ENCODE data around the gene IL36B.

IL36B gene

GRCh38 chr2:113053666-113054065 lies 999 bp upstream of the IL36B start:
- Histone ChIP-seq H3K27me3 (ENCODE audit: control insufficient read depth, insufficient read depth, low read length) (peaks cover 3% of the 10 kb centered on the region; the same call in 1 of the 2 replicates), H3K9me3 (ENCODE audit: control insufficient read depth, insufficient read depth, low read depth, low read length) (peaks cover 51% of the 10 kb centered on the region)

DNA sequence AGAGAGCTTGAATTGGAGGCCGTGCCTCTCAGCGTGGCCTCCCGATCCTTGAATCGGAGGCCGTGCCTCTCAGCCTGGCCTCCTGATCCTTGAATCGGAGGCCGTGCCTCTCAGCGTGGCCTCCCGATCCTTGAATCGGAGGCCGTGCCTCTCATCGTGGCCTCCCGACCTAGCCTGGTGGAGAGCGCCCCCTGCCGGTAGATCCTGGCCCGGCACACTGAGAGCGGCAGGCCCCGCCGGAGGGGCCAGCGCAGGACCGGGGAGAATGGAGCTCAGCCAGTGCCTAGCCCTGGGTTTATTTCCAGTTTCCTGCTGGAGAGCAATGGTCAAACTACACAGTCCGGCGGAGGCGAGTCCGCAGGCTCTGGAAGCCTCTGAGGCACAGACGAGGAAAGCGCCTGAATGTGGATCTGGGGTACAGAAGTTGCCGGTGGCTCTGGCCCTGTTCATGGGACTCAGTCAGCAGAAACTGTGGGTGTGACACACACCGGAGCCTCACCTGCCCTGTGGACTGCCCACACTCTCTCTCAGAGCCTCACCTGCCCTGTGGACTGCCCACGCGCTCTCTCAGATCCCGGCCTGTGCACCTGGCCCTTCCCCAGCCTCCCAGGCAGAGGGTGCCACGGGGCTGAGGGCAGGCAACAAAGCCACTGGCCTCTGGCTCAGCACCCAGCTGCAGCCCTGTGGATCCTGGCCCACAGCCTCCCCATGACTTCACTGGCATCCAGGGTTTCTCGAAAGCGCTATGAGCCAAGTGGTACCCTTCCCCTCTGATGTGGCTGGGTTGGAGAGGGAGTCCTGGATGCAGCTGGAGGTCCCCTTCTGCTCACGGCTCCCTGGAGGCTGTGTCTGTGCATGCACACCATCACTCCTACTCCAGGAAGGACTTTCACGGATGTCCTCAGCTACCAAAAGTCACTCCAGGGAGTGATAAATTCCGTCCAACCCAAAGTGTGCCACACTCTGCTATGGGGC lies 1.5 kb downstream of the IL36B start:
- H3K27ac ChIP-seq (ENCODE audit: low read depth, low read length) = no peak overlapping the region
- no peaks in the 10 kb centered on the region for H3K4me1 ChIP-seq (ENCODE audit: control insufficient read depth, insufficient read depth, low read length)
- H3K9me3 ChIP-seq (ENCODE audit: control insufficient read depth, insufficient read depth, low read depth, low read length) = peaks cover 45% of the 10 kb centered on the region
- no peak overlapping the region for H3K9ac ChIP-seq (ENCODE audit: low read length)
- no peak overlapping the region for H3K4me3 ChIP-seq (ENCODE audit: low read depth, low read length)
- H3K27me3 ChIP-seq (ENCODE audit: control insufficient read depth, insufficient read depth, low read length) = no peaks in the 10 kb centered on the region
- H3K36me3 ChIP-seq (ENCODE audit: control insufficient read depth, insufficient read depth, low read length) = no peaks in the 10 kb centered on the region

More at GRCh38 chr2:113053666-113054065, 999 bp upstream of the IL36B start:
- Histone ChIP-seq H3K27ac (ENCODE audit: low read depth, low read length) (no peak overlapping the region), H3K36me3 (ENCODE audit: control insufficient read depth, insufficient read depth, low read length) (no peaks in the 10 kb centered on the region), H3K4me3 (ENCODE audit: low read depth, low read length) (no peak overlapping the region), H3K9ac (ENCODE audit: low read length) (no peak overlapping the region), H3K4me1 (ENCODE audit: control insufficient read depth, insufficient read depth, low read length) (no peaks in the 10 kb centered on the region)

DNA sequence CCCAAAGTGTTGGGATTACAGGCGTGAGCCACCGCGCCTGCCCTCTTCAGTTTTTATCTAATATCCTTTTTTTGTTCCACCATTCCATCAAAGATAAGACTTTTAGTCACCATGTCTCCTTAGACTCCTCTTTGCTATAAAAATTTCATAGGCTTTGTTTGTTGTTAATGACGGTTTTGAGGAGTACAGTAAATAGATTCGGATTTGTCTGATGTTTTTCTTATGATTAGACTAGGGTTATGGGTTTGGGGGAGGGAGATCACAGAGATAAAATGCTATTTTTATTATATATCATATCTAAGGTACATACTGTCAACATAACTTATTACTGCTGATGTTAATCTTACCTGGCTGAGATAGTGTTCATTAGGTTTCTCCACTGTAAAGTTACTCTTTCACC lies 6.2 kb downstream of the IL36B start:
- peaks cover 13% of the 10 kb centered on the region; the same call in 1 of the 2 replicates for H3K9me3 ChIP-seq (ENCODE audit: control insufficient read depth, insufficient read depth, low read depth, low read length)
- no peaks in the 10 kb centered on the region for H3K27me3 ChIP-seq (ENCODE audit: control insufficient read depth, insufficient read depth, low read length)
- no peaks in the 10 kb centered on the region for H3K4me1 ChIP-seq (ENCODE audit: control insufficient read depth, insufficient read depth, low read length)
- H3K4me3 ChIP-seq (ENCODE audit: low read depth, low read length) = no peak overlapping the region
- H3K36me3 ChIP-seq (ENCODE audit: control insufficient read depth, insufficient read depth, low read length) = no peaks in the 10 kb centered on the region
- H3K9ac ChIP-seq (ENCODE audit: low read length) = no peak overlapping the region
- no peak overlapping the region for H3K27ac ChIP-seq (ENCODE audit: low read depth, low read length)

- Histone ChIP-seq H3K4me1 (ENCODE audit: control insufficient read depth, insufficient read depth, low read length) (no peaks in the 10 kb centered on the region), H3K4me3 (ENCODE audit: low read depth, low read length) (no peak overlapping the region), H3K36me3 (ENCODE audit: control insufficient read depth, insufficient read depth, low read length) (no peaks in the 10 kb centered on the region), H3K27me3 (ENCODE audit: control insufficient read depth, insufficient read depth, low read length) (peaks cover 4% of the 10 kb centered on the region; the same call in 1 of the 2 replicates), H3K27ac (ENCODE audit: low read depth, low read length) (no peak overlapping the region), H3K9ac (ENCODE audit: low read length) (no peak overlapping the region), H3K9me3 (ENCODE audit: control insufficient read depth, insufficient read depth, low read depth, low read length) (no peaks in the 10 kb centered on the region)
These were observed 10.8 kb downstream of the IL36B start for GRCh38 chr2:113041871-113042270.

DNA sequence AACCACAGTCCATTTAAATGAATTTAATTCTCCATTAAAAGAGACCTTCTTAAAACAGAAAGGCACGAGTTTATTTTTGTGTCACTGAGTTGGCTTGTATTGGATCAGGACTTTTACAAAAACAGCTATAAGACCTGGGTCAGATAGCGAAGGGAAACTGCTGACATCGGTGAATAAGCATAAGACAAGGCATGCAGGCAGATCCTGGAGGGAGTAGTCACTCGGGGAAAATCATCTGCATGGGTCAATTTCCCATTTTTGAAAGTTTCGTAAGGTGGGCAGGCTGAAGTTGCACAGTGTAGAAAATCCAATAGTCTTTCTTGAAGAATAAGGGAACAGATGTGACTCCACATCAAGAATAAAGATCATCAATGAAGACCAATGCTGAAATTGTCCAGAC lies 12.9 kb downstream of the IL36B start:
- H3K4me3 ChIP-seq (ENCODE audit: low read depth, low read length) = no peak overlapping the region
- no peaks in the 10 kb centered on the region for H3K36me3 ChIP-seq (ENCODE audit: control insufficient read depth, insufficient read depth, low read length)
- no peaks in the 10 kb centered on the region for H3K9me3 ChIP-seq (ENCODE audit: control insufficient read depth, insufficient read depth, low read depth, low read length)
- H3K4me1 ChIP-seq (ENCODE audit: control insufficient read depth, insufficient read depth, low read length) = no peaks in the 10 kb centered on the region
- no peak overlapping the region for H3K9ac ChIP-seq (ENCODE audit: low read length)
- peaks cover 4% of the 10 kb centered on the region; the same call in 1 of the 2 replicates for H3K27me3 ChIP-seq (ENCODE audit: control insufficient read depth, insufficient read depth, low read length)
- H3K27ac ChIP-seq (ENCODE audit: low read depth, low read length) = no peak overlapping the region

DNA sequence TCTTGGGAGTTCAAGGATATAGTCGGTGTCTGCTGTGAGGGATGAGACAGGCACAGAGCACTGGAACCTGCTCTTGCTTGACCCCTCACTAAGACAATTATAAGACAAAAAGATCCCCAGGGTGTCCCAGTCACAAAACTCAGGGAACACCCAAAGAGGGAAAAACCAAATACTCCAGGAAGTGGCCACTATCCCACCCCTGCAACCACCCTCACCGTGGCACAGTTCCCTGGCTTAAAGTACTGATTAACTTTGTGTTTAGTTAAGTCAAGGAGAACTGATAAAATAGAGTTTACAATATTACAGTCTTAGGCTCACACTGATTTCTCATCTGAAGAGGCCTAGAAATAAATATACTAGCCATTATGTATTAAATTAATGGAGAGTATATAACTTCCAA lies 13.5 kb downstream of the IL36B start:
- H3K4me3 ChIP-seq (ENCODE audit: low read depth, low read length) = no peak overlapping the region

GRCh38 chr2:113038291-113038690 lies 14.4 kb downstream of the IL36B start:
- peaks cover 4% of the 10 kb centered on the region; the same call in 1 of the 2 replicates for H3K27me3 ChIP-seq (ENCODE audit: control insufficient read depth, insufficient read depth, low read length)
- no peak overlapping the region for H3K9ac ChIP-seq (ENCODE audit: low read length)
- H3K27ac ChIP-seq (ENCODE audit: low read depth, low read length) = no peak overlapping the region
- H3K4me1 ChIP-seq (ENCODE audit: control insufficient read depth, insufficient read depth, low read length) = no peaks in the 10 kb centered on the region
- no peaks in the 10 kb centered on the region for H3K36me3 ChIP-seq (ENCODE audit: control insufficient read depth, insufficient read depth, low read length)
- H3K4me3 ChIP-seq (ENCODE audit: low read depth, low read length) = no peak overlapping the region
- no peaks in the 10 kb centered on the region for H3K9me3 ChIP-seq (ENCODE audit: control insufficient read depth, insufficient read depth, low read depth, low read length)

More for the DNA sequence above, 13.5 kb downstream of the IL36B start:
- H3K27me3 ChIP-seq (ENCODE audit: control insufficient read depth, insufficient read depth, low read length) = peaks cover 4% of the 10 kb centered on the region; the same call in 1 of the 2 replicates
- no peak overlapping the region for H3K27ac ChIP-seq (ENCODE audit: low read depth, low read length)
- H3K9me3 ChIP-seq (ENCODE audit: control insufficient read depth, insufficient read depth, low read depth, low read length) = no peaks in the 10 kb centered on the region
- no peaks in the 10 kb centered on the region for H3K4me1 ChIP-seq (ENCODE audit: control insufficient read depth, insufficient read depth, low read length)
- H3K9ac ChIP-seq (ENCODE audit: low read length) = no peak overlapping the region
- H3K36me3 ChIP-seq (ENCODE audit: control insufficient read depth, insufficient read depth, low read length) = no peaks in the 10 kb centered on the region

DNA sequence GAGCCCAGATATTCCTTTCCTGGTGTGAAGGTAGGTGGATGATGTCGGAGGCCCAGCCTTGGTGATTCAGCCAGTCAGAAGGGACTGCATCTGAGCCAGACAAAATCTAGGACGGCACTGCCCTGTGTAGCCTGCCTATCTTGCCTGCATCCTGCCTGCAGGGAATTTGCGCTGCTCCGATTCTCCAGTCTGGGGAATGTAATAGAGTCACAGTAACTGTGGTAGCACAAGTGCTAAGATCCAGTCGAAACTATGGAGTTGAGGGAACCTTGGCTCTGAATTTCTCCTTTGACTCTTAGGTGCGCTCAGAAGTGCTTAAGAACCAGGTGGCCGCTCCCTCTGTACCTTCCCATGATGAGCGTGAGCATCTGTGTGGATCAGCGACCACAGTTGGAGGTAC lies 15.9 kb downstream of the IL36B start:
- Histone ChIP-seq H3K9ac (ENCODE audit: low read length) (no peak overlapping the region), H3K27ac (ENCODE audit: low read depth, low read length) (no peak overlapping the region), H3K27me3 (ENCODE audit: control insufficient read depth, insufficient read depth, low read length) (peaks cover 4% of the 10 kb centered on the region; the same call in 1 of the 2 replicates), H3K36me3 (ENCODE audit: control insufficient read depth, insufficient read depth, low read length) (no peaks in the 10 kb centered on the region), H3K4me1 (ENCODE audit: control insufficient read depth, insufficient read depth, low read length) (no peaks in the 10 kb centered on the region), H3K9me3 (ENCODE audit: control insufficient read depth, insufficient read depth, low read depth, low read length) (no peaks in the 10 kb centered on the region), H3K4me3 (ENCODE audit: low read depth, low read length) (no peak overlapping the region)

GRCh38 chr2:113034016-113034415 lies 18.7 kb downstream of the IL36B start:
- H3K4me3 ChIP-seq (ENCODE audit: low read depth, low read length) = no peak overlapping the region
- no peaks in the 10 kb centered on the region for H3K4me1 ChIP-seq (ENCODE audit: control insufficient read depth, insufficient read depth, low read length)
- H3K36me3 ChIP-seq (ENCODE audit: control insufficient read depth, insufficient read depth, low read length) = no peaks in the 10 kb centered on the region
- no peak overlapping the region for H3K9ac ChIP-seq (ENCODE audit: low read length)
- no peaks in the 10 kb centered on the region for H3K9me3 ChIP-seq (ENCODE audit: control insufficient read depth, insufficient read depth, low read depth, low read length)
- peaks cover 8% of the 10 kb centered on the region; the same call in 1 of the 2 replicates for H3K27me3 ChIP-seq (ENCODE audit: control insufficient read depth, insufficient read depth, low read length)
- no peak overlapping the region for H3K27ac ChIP-seq (ENCODE audit: low read depth, low read length)

DNA sequence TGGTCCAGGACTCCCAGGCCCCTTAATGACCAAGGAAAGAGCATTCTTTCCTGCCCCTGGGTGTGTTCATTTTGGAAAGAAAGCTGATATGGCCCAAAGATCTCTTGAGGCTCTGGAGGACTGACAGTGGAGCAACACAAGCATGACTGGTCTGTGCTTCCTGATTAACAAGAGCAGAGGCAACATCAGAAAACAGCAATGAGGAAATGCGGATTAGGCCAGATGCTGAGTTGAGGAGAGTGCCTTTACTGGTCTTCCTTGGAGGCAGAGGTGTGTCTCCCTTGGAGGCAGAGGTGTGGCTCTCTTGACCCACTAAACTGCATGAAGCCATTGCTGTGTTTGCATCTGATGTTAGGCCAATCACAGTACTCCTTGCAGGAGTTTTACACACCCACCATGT lies 19.9 kb downstream of the IL36B start:
- peaks cover 3% of the 10 kb centered on the region; the same call in 1 of the 2 replicates for H3K27me3 ChIP-seq (ENCODE audit: control insufficient read depth, insufficient read depth, low read length)
- no peak overlapping the region for H3K9ac ChIP-seq (ENCODE audit: low read length)
- no peak overlapping the region for H3K4me3 ChIP-seq (ENCODE audit: low read depth, low read length)
- no peaks in the 10 kb centered on the region for H3K36me3 ChIP-seq (ENCODE audit: control insufficient read depth, insufficient read depth, low read length)
- no peaks in the 10 kb centered on the region for H3K9me3 ChIP-seq (ENCODE audit: control insufficient read depth, insufficient read depth, low read depth, low read length)
- H3K27ac ChIP-seq (ENCODE audit: low read depth, low read length) = no peak overlapping the region
- H3K4me1 ChIP-seq (ENCODE audit: control insufficient read depth, insufficient read depth, low read length) = no peaks in the 10 kb centered on the region; the same call in 1 of the 2 replicates

DNA sequence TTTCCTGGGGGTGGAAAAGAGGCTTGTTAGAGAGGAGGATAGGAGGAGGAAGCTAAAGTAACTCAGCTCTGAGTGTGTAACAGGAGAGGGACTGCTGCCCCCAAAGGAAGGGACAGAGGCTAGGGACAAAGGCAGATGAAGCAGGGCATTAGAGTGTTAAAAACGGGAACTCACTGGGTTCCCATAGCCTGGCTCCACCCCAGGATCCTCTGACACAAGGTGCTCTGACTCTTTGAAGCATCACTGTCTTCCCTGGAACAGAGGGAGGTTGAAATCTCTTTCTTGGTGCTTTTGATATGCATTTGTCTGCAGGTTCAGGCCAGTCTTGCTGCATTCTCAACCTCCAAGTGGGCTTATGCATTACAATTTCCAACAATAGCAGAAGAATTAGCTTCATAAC lies 24.6 kb downstream of the IL36B start:
- Histone ChIP-seq H3K27me3 (ENCODE audit: control insufficient read depth, insufficient read depth, low read length) (peaks cover 22% of the 10 kb centered on the region; the same call in 1 of the 2 replicates), H3K9me3 (ENCODE audit: control insufficient read depth, insufficient read depth, low read depth, low read length) (no peaks in the 10 kb centered on the region), H3K4me1 (ENCODE audit: control insufficient read depth, insufficient read depth, low read length) (no peaks in the 10 kb centered on the region; the same call in 1 of the 2 replicates), H3K27ac (ENCODE audit: low read depth, low read length) (no peak overlapping the region), H3K4me3 (ENCODE audit: low read depth, low read length) (no peak overlapping the region), H3K36me3 (ENCODE audit: control insufficient read depth, insufficient read depth, low read length) (no peaks in the 10 kb centered on the region), H3K9ac (ENCODE audit: low read length) (no peak overlapping the region)
